Testis (tissue), 3 donors: ENCODE results near the gene FEM1A. TPM values are rescaled to one million over a fixed set of nuclear protein-coding genes. Genes with fewer than 3 reads are reported as not detected.

Experiments used
- DNase-seq: peaks from one replicate; pipeline ENCODE4 v3.0.0-alpha.2; 2019
- H3K27ac ChIP-seq, 2 donors: fragments of 200-600 bp; sonication (generic); one replicate each; pipeline ENCODE4 v1.5.1; 2019
- H3K27me3 ChIP-seq: fragments of 200-600 bp; sonication (generic); one replicate; pipeline ENCODE4 v1.5.1; 2019
- H3K36me3 ChIP-seq: fragments of 200-600 bp; sonication (generic); one replicate; pipeline ENCODE4 v1.5.1; 2017; ENCODE audit warnings: low read depth; ENCODE audit errors: missing control alignments
- H3K4me1 ChIP-seq: fragments of 200-600 bp; sonication (generic); one replicate; pipeline ENCODE4 v1.5.1; 2019
- H3K4me3 ChIP-seq, 2 donors: fragments of 200-600 bp; sonication (generic); one replicate each; pipeline ENCODE4 v1.5.1; 2017 to 2019
- H3K9me3 ChIP-seq: fragments of 200-600 bp; sonication (generic); one replicate; pipeline ENCODE4 v1.5.1; 2017
- POLR2A ChIP-seq: fragments of 450-650 bp; IDR thresholded peaks from one replicate; pipeline ENCODE4 v1.6.1; 2017; ENCODE audit warnings: antibody characterized with exemption, mild to moderate bottlenecking, moderate library complexity
- WGBS, 2 donors: methylation state at CpG; one replicate each; pipeline ENCODE4 v1.1.5; 2018; 5-methylcytosine and 5-hydroxymethylcytosine counted together
- intact Hi-C: fragments of 100-400 bp; cut with DNase I; formaldehyde crosslinking; loops from one replicate; pipeline ENCODE4 v1.15.1; 2023; ENCODE audit warnings: low total_unique reads
- polyA plus RNA-seq: library from polyadenylated mRNA; stranded (reverse); fragments of 350-450 nt; fragmentation: Illumina TruSeq; extraction: RNeasy Lipid Tissue Mini Kit (QIAGEN cat#74804); gene quantifications from one replicate; pipeline ENCODE4 v1.2.3, GENCODE V29; 2014; ENCODE audit warnings: low read depth, low replicate concordance; ENCODE audit not compliant: insufficient read depth
- total RNA-seq, 2 donors: library from RNA; depleted of rRNA; stranded (reverse); fragments of >200 nt; gene quantifications; one replicate each; pipeline ENCODE4 v1.2.3, GENCODE V29; 2016
- TF ChIP-seq, protein P1 (sequence below), 3 experiments: fragments of 450-650 bp in 2 of 3; fragments of 200-600 bp in 1 of 3; sonication (generic) in 1 of 3; IDR thresholded peaks; one replicate each; pipeline ENCODE4 v1.5.1; 2016 to 2019; ENCODE audit warnings: antibody characterized with exemption in 3 of 3, mild to moderate bottlenecking in 2 of 3, moderate library complexity in 1 of 3

FEM1A gene
- total and polyA plus RNA-seq, 3 donors from 2014 or later, result 7.5 to 15.8 (median 14.3) TPM

DNA sequence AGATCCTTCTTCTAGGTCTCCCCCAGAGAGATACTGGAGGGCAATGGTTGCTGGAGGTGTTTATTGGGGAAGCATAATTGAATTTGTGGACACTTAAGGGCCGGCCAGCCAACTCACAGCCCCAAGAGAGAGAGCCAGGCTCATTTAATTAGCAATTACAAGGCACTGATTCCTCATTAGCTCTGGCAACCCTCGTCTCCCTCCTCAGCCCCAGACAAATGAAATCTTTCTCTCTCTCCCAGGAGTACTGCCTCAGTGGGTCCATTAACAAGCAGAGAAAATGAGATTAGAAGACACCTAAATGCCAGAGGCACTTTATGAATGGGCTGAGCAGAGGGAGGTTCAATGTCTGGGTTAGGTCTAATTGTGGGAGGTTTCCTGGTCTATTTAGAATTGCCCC is 19.0 kb upstream of the FEM1A start:
- Histone ChIP-seq H3K4me1 (peaks cover 3% of the 10 kb centered on the region), H3K9me3 (no peaks in the 10 kb centered on the region), H3K36me3 (no peaks in the 10 kb centered on the region), H3K27me3 (no peaks in the 10 kb centered on the region), H3K27ac (no peak overlapping the region), H3K4me3 (no peak overlapping the region)
- intact Hi-C loops, result no loop called here
- TF ChIP-seq, protein P1, sequence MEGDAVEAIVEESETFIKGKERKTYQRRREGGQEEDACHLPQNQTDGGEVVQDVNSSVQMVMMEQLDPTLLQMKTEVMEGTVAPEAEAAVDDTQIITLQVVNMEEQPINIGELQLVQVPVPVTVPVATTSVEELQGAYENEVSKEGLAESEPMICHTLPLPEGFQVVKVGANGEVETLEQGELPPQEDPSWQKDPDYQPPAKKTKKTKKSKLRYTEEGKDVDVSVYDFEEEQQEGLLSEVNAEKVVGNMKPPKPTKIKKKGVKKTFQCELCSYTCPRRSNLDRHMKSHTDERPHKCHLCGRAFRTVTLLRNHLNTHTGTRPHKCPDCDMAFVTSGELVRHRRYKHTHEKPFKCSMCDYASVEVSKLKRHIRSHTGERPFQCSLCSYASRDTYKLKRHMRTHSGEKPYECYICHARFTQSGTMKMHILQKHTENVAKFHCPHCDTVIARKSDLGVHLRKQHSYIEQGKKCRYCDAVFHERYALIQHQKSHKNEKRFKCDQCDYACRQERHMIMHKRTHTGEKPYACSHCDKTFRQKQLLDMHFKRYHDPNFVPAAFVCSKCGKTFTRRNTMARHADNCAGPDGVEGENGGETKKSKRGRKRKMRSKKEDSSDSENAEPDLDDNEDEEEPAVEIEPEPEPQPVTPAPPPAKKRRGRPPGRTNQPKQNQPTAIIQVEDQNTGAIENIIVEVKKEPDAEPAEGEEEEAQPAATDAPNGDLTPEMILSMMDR (IDR thresholded peaks at IDR 0.05), result no peak
- TF ChIP-seq POLR2A, result no peak
- no peak for DNase-seq
- WGBS, 2 donors, result 52 to 65% methylated on average over 2 of the region's 2 CpGs

DNA sequence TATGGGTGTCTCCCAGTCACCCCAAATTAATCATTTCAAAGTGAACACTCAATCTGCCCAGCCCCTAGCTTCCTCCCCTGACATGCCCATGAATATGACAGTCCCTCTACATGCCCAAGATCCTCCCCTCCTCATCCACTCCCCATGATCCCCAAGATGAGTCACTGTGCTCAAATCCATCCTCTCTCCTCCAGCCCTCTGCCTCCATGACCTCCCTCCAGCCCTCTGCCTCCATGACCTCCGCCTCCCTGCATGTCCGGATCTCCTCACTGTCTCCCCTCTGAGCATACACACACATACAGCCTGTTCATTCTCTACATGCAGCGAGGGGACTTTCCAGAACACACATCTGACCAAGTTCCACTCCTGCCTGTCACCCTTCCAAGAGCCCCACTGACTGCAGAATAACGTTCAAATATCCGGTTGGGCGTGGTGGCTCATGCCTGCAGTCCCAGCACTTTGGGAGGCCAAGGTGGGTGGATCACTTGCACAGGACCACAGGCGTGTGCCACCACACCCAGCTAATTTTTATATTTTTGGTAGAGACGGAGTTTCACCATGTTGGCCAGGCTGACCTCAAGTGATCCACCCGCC is 18.4 kb upstream of the FEM1A start:
- intact Hi-C loops, result no loop called here
- H3K9me3 ChIP-seq, result no peaks in the 10 kb centered on the region
- H3K27ac ChIP-seq, result no peak overlapping the region
- peaks cover 3% of the 10 kb centered on the region for H3K4me1 ChIP-seq
- 63 to 72% methylated on average over 7 to 9 of the region's 9 CpGs for WGBS, 2 donors
- TF ChIP-seq, protein P1 (IDR thresholded peaks at IDR 0.05), result no peak
- TF ChIP-seq POLR2A, result no peak
- H3K27me3 ChIP-seq, result no peaks in the 10 kb centered on the region
- no peaks in the 10 kb centered on the region for H3K36me3 ChIP-seq
- no peak overlapping the region for H3K4me3 ChIP-seq
- no peak for DNase-seq

GRCh38 chr19:4774136-4774535 is 17.4 kb upstream of the FEM1A start:
- Histone ChIP-seq H3K4me3 (no peak overlapping the region), H3K9me3 (no peaks in the 10 kb centered on the region), H3K27me3 (no peaks in the 10 kb centered on the region), H3K36me3 (no peaks in the 10 kb centered on the region), H3K4me1 (peaks cover under 1% of the 10 kb centered on the region), H3K27ac (no peak overlapping the region)
- TF ChIP-seq POLR2A, result no peak
- TF ChIP-seq, protein P1 (IDR thresholded peaks at IDR 0.05), result no peak
- intact Hi-C loops, result no loop called here
- DNase-seq, result no peak
- 79 to 83% methylated on average over 3 of the region's 3 CpGs for WGBS, 2 donors

- Histone ChIP-seq H3K36me3 (no peaks in the 10 kb centered on the region), H3K27ac (no peak overlapping the region), H3K27me3 (no peaks in the 10 kb centered on the region), H3K4me3 (no peak overlapping the region), H3K9me3 (no peaks in the 10 kb centered on the region), H3K4me1 (no peaks in the 10 kb centered on the region)
- WGBS, 2 donors, result 56 to 69% methylated on average over 5 of the region's 5 CpGs
- TF ChIP-seq, protein P1 (IDR thresholded peaks at IDR 0.05), result no peak
- TF ChIP-seq POLR2A, result no peak
- no peak for DNase-seq
- intact Hi-C loops, result no loop called here
Observed at GRCh38 chr19:4775627-4776152, 15.8 kb upstream of the FEM1A start.
